DOHH2 (cell line): ENCODE measurements around the gene RAB13.

Source experiments
- H3F3A ChIP-seq: fragments of 200-600 bp; sonication (generic), shearing (Covaris generic); 2 replicates; pipeline ENCODE4 v1.6.0; 2016; ENCODE audit warnings: antibody characterized with exemption, mild to moderate bottlenecking; ENCODE audit not compliant: control insufficient read depth, insufficient read depth
- H3K27ac ChIP-seq: fragments of 200-600 bp; sonication (generic); 2 replicates; pipeline ENCODE4 v1.5.1; 2014; ENCODE audit warnings: low read depth, mild to moderate bottlenecking, low read length, moderate library complexity
- H3K27me3 ChIP-seq: fragments of 200-600 bp; sonication (generic); 2 replicates; pipeline ENCODE4 v1.6.1; 2014; ENCODE audit warnings: mild to moderate bottlenecking, low read length, mixed read lengths; ENCODE audit not compliant: control insufficient read depth
- H3K36me3 ChIP-seq: fragments of 200-600 bp; sonication (generic); 2 replicates; pipeline ENCODE4 v1.6.1; 2014; ENCODE audit warnings: mild to moderate bottlenecking, low read length, moderate library complexity, mixed read lengths; ENCODE audit not compliant: control insufficient read depth
- H3K4me1 ChIP-seq: fragments of 200-600 bp; sonication (generic); 2 replicates; pipeline ENCODE4 v1.6.1; 2014; ENCODE audit warnings: mild to moderate bottlenecking, low read length, mixed read lengths; ENCODE audit not compliant: control insufficient read depth
- H3K4me2 ChIP-seq: fragments of 200-600 bp; sonication (generic); 2 replicates; pipeline ENCODE4 v1.6.0; 2014; ENCODE audit warnings: mild to moderate bottlenecking, low read length, moderate library complexity
- H3K4me3 ChIP-seq: fragments of 200-600 bp; sonication (generic); 2 replicates; pipeline ENCODE4 v1.5.1; 2014; ENCODE audit warnings: mild to moderate bottlenecking, low read length, mixed read lengths
- H3K79me2 ChIP-seq: fragments of 200-600 bp; sonication (generic); 2 replicates; pipeline ENCODE4 v1.6.1; 2014; ENCODE audit warnings: mild to moderate bottlenecking, low read length, mixed read lengths; ENCODE audit not compliant: control insufficient read depth
- H3K9me2 ChIP-seq: fragments of 200-600 bp; sonication (generic); replicated peaks from 2 replicates; pipeline ENCODE4 v1.6.1; 2014; ENCODE audit warnings: mild to moderate bottlenecking, low read length, mixed read lengths; ENCODE audit not compliant: control insufficient read depth
- H3K9me3 ChIP-seq: fragments of 200-600 bp; sonication (generic); 2 replicates; pipeline ENCODE4 v1.6.1; 2014; ENCODE audit warnings: antibody characterized with exemption, low read length, mixed read lengths; ENCODE audit not compliant: control insufficient read depth, insufficient read depth
- H4K20me1 ChIP-seq: fragments of 200-600 bp; sonication (generic); 2 replicates; pipeline ENCODE4 v1.6.0; 2014; ENCODE audit warnings: low read depth, mild to moderate bottlenecking, antibody characterized with exemption, low read length, moderate library complexity; ENCODE audit not compliant: control insufficient read depth, insufficient read depth
- EZH2phosphoT487 ChIP-seq: fragments of 200-600 bp; sonication (generic); IDR thresholded peaks from 2 replicates; pipeline ENCODE4 v1.6.1; 2017; ENCODE audit warnings: borderline replicate concordance, mild to moderate bottlenecking, antibody characterized with exemption, low read length, moderate library complexity, mixed read lengths
- TF ChIP-seq, protein P1 (sequence below): fragments of 200-600 bp; sonication (generic); IDR thresholded peaks from one replicate; pipeline ENCODE4 v1.5.1; 2014; ENCODE audit warnings: antibody characterized with exemption, mild to moderate bottlenecking, low read depth, low read length; ENCODE audit not compliant: poor library complexity, severe bottlenecking

Gene RAB13

DNA sequence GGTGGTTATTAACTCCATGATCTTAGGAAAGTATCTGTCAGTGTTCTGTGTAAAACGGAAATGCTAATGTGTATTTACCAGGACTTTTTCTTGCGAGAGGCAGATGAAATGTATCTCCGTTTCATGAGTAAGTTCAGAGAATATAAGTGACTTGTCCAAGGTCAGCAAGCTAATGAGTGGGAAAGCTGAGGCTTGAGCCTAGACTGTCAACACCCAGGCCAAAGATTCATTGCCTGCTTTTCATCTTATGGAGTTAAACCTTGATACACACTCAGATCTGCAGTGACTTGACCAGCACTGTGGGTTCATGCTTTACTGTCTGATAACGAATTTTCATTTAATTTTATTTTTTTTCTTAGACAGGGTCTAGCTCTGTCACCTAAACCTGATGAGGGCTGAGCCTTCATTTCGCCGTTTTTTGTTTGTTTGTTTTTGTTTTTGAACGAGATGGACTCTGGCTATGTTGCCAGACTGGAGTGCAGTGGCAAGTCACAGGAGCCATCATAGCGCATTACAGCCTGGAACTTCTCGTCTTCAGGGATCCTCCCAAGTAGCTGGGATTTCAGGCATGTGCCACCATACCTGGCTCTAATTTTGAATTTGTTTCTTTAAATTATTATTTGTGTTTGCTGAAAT is 7.7 kb downstream of the RAB13 start:
- Histone ChIP-seq H3K36me3 (peaks cover 44% of the 10 kb centered on the region), H3K79me2 (peaks cover 43% of the 10 kb centered on the region), H3K4me2 (peak overlapping the region; percentile 95), H3K4me1 (peaks cover 40% of the 10 kb centered on the region), H3K27me3 (no peaks in the 10 kb centered on the region), H3K4me3 (peak overlapping the region; percentile 99), H3K27ac (peak overlapping the region; percentile 75), H3K9me3 (no peaks in the 10 kb centered on the region), H3K9me2 (no peaks in the 10 kb centered on the region), H4K20me1 (no peaks in the 10 kb centered on the region), H3F3A (peaks cover 12% of the 10 kb centered on the region)
- TF ChIP-seq EZH2phosphoT487 = no peak
- TF ChIP-seq, protein P1, sequence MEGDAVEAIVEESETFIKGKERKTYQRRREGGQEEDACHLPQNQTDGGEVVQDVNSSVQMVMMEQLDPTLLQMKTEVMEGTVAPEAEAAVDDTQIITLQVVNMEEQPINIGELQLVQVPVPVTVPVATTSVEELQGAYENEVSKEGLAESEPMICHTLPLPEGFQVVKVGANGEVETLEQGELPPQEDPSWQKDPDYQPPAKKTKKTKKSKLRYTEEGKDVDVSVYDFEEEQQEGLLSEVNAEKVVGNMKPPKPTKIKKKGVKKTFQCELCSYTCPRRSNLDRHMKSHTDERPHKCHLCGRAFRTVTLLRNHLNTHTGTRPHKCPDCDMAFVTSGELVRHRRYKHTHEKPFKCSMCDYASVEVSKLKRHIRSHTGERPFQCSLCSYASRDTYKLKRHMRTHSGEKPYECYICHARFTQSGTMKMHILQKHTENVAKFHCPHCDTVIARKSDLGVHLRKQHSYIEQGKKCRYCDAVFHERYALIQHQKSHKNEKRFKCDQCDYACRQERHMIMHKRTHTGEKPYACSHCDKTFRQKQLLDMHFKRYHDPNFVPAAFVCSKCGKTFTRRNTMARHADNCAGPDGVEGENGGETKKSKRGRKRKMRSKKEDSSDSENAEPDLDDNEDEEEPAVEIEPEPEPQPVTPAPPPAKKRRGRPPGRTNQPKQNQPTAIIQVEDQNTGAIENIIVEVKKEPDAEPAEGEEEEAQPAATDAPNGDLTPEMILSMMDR = no peak

DNA sequence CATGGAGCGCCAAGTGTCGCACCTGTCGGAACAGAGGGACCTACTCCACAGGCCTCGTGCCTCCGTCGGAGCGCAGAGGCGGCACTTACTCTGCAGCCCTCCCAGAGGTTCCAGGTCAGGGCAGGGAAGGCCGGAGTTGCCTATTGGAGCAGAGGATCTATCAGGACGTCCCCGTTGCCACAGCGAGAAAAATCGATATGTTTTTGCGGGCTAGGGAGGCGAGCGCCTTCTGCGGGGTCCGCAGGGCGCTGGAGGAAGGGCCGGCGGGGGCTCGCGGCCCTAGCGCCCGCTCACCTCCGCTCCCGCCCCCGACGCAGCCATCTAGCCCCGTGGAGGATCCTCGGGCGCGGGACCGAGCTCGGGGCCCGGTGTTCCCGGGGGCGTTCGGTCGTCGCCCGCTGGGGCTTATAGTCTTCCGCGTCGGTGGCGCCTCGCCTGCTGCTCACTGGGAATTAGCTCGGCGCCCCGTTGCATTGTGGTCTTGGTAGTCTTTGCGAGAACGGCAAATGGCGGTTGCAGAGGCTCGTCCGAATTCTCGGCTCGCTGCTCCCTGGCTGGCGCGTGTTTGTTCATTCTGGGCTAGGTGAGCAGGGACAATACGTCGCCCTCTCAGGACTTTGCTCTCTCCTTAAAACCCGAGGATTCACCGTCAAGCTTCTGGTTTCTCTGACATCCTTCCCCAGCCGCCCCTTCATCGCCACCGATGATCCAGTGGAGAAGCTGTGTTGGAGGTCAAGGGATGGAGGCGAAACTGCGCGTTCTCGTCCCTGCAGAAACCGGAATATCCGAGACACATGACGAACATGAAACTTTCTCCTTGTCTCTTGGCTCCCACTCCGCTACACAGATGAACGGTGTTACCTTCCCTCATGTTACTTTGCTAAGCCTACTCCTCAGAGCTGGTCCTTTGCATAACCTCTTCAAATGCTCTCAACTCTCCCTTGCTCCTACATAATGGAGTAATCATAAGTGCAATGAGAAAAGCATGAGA is 8.6 kb downstream of the RAB13 start, which contains the start of gene JTB:
TSS of gene JTB (minus strand) at position 425 of the 991 bp plus-strand sequence. CDS start at position 3, 422 bp downstream.
- TF ChIP-seq EZH2phosphoT487 = no peak
- TF ChIP-seq, protein P1 = peak; percentile 4
- H3K36me3 ChIP-seq = peaks cover 50% of the 10 kb centered on the region

DNA sequence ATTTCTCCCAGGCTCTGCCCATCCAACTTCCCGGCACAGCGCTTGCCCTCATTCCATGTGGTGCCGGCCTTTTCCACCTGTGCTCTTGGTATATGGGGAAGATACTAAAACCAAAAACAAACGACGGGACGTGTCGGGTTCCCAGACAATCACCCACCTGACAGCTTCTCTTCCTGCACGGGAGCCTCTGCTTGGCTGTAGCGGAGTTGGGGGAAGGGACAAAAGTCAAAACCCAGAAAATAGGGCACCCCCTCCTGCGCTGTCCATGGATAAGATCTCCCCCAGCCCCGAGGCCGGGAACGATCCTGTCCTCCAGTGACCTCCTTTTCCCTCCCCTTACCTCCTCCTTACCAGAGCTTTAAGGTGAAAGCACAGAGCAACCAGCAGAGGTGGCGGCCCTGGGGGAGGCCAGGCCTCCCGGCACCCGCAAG is 9.3 kb downstream of the RAB13 start:
- peak overlapping the region; percentile 75 for H3K27ac ChIP-seq
- H3K27me3 ChIP-seq = no peaks in the 10 kb centered on the region
- H3K9me3 ChIP-seq = no peaks in the 10 kb centered on the region
- peaks cover 43% of the 10 kb centered on the region for H3K79me2 ChIP-seq
- peak overlapping the region; percentile 95 for H3K4me2 ChIP-seq
- peaks cover 50% of the 10 kb centered on the region for H3K36me3 ChIP-seq
- TF ChIP-seq, protein P1 = peak; percentile 1
- no peak for TF ChIP-seq EZH2phosphoT487
- H3K9me2 ChIP-seq = no peaks in the 10 kb centered on the region
- peaks cover 37% of the 10 kb centered on the region for H3K4me1 ChIP-seq
- H4K20me1 ChIP-seq = no peaks in the 10 kb centered on the region
- peak overlapping the region; percentile 99 for H3K4me3 ChIP-seq
- peaks cover 17% of the 10 kb centered on the region for H3F3A ChIP-seq

More for the DNA sequence above, 8.6 kb downstream of the RAB13 start, which contains the start of gene JTB:
- H3K79me2 ChIP-seq = peaks cover 43% of the 10 kb centered on the region
- peak within 1 kb of the TSS; percentile 75 for H3K27ac ChIP-seq
- H3F3A ChIP-seq = peaks cover 15% of the 10 kb centered on the region
- H3K9me2 ChIP-seq = no peaks in the 10 kb centered on the region
- H3K9me3 ChIP-seq = no peaks in the 10 kb centered on the region
- no peaks in the 10 kb centered on the region for H4K20me1 ChIP-seq
- peaks cover 40% of the 10 kb centered on the region for H3K4me1 ChIP-seq
- H3K4me3 ChIP-seq = peak within 1 kb of the TSS; percentile 99
- peak within 1 kb of the TSS; percentile 95 for H3K4me2 ChIP-seq
- H3K27me3 ChIP-seq = no peaks in the 10 kb centered on the region
